Measurements from ENCODE around the gene NAPA. TPM values are rescaled to one million over a fixed set of nuclear protein-coding genes. Genes with fewer than 3 reads are reported as not detected.

The NAPA gene
- total RNA-seq, 4 donors from 2014 or later, result 94.8 to 138 (median 114) TPM

DNA sequence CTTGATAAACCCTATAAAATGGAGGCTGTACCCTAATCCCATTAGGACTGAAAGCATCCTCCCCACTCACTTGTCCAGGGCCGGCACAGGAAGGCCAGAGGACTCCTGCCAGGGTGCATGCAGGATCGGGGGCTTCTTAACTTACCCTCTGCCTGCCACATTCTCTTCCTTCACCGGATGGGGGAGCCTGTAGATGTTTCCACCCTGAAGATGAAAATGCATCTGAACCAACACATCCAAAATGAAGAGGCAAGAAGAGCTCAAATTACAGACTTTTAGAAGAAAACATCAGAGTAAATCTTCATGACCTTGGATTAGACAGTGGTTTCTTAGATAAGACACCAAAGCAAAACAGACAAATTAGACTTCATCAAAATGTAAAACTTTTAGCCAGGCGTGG is 25.9 kb upstream of the NAPA start:
- peaks cover 15% of the 10 kb centered on the region for H3K27me3 ChIP-seq
- no peak overlapping the region for H3K4me3 ChIP-seq
- WGBS, 2 donors (ENCODE audit: low coverage in 1 of 2), result 60 to 63% methylated on average over 1 to 4 of the region's 4 CpGs
- TF ChIP-seq CTCF (IDR thresholded peaks at IDR 0.05) (peak in 1 of 5 experiments; percentile 4), POLR2A (IDR thresholded peaks at IDR 0.05) (no peak)
- DNase-seq, result no peak
- intact Hi-C loops (cut with DNase I; ENCODE audit: low total_unique reads) (loop anchor here (10.0 kb wide), 1 partner anchor 54 kb away; no protein-coding TSS in a partner anchor), in situ Hi-C loops (cut with MboI; ENCODE audit: low pct_ligation_motif_present in 1 of 4, low pct_unique_long_range_greater_than_20kb in 1 of 4, low sequenced_read_pairs in 3 of 4) (no loop called here)
- H3K27ac ChIP-seq, result peak overlapping the region; percentile 55 to 79 (median 73)
- H3K4me1 ChIP-seq, result peaks cover 0 to 14% (median 2%) of the 10 kb centered on the region in 4 donors
- H3K9me3 ChIP-seq, result no peaks in the 10 kb centered on the region
- no peaks in the 10 kb centered on the region for H3K36me3 ChIP-seq

DNA sequence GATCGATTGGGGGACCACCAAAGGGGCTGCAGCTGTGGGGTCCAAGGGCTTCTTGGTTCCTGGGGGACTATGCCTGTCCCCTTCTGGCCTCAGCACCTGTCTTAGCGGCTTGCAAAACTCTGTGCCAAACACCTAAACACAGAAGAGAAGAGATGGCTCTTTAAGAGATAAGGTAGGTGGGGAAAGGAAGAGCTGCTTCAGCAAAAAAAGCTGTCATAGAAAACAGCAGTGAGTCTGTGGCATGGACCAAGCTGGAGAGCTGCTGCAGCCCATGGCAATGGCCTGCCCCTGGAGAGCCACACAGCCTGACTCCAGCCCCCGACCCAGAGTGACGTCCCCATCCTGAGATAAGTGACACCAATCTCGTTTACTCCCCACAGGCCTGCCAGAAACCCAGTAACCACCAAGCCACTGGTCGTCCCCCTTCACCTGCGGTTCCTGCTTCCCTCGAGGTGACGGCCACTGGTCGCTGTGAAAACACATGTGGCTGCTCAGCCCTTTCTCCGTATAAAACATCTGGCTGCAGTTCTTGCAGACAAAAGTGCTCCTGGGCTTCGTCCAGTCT is 25.0 kb upstream of the NAPA start:
- peaks cover 6% of the 10 kb centered on the region for H3K27me3 ChIP-seq
- no peaks in the 10 kb centered on the region for H3K36me3 ChIP-seq
- no peak for DNase-seq
- peaks cover 0 to 14% (median 2%) of the 10 kb centered on the region in 4 donors for H3K4me1 ChIP-seq
- TF ChIP-seq POLR2AphosphoS5 (IDR thresholded peaks at IDR 0.05) (no peak), POLR2A (IDR thresholded peaks at IDR 0.05) (no peak), CTCF (IDR thresholded peaks at IDR 0.05) (no peak), EP300 (IDR thresholded peaks at IDR 0.05; ENCODE audit: low read depth) (no peak)
- H3K9me3 ChIP-seq, result no peaks in the 10 kb centered on the region
- no peak overlapping the region for H3K4me3 ChIP-seq
- H3K27ac ChIP-seq, result peak overlapping the region; percentile 55 to 79 (median 73)
- intact Hi-C loops (cut with DNase I; ENCODE audit: low total_unique reads), result loop anchor here (10.0 kb wide), 1 partner anchor 55 kb away; no protein-coding TSS in a partner anchor
- in situ Hi-C loops (cut with MboI; ENCODE audit: low pct_ligation_motif_present in 1 of 4, low pct_unique_long_range_greater_than_20kb in 1 of 4, low sequenced_read_pairs in 3 of 4), result no loop called here
- WGBS, 2 donors (ENCODE audit: low coverage in 1 of 2), result 64% methylated on average over 12 of the region's 12 CpGs; no CpG with 5 or more reads in 1 of the 2 donors

GRCh38 chr19:47538812-47539211 is 23.9 kb upstream of the NAPA start:
- TF ChIP-seq EP300 (IDR thresholded peaks at IDR 0.05; ENCODE audit: low read depth), result no peak
- TF ChIP-seq CTCF (IDR thresholded peaks at IDR 0.05), result no peak
- no peak for TF ChIP-seq POLR2A (IDR thresholded peaks at IDR 0.05)
- TF ChIP-seq POLR2AphosphoS5 (IDR thresholded peaks at IDR 0.05), result no peak
- WGBS, 2 donors (ENCODE audit: low coverage in 1 of 2), result 81% methylated on average over 5 of the region's 5 CpGs; no CpG with 5 or more reads in 1 of the 2 donors
- no peaks in the 10 kb centered on the region for H3K27me3 ChIP-seq
- no peak overlapping the region for H3K4me3 ChIP-seq
- no peak for DNase-seq
- intact Hi-C loops (cut with DNase I; ENCODE audit: low total_unique reads) (no loop called here), in situ Hi-C loops (cut with MboI; ENCODE audit: low pct_ligation_motif_present in 1 of 4, low pct_unique_long_range_greater_than_20kb in 1 of 4, low sequenced_read_pairs in 3 of 4) (no loop called here)
- peaks cover 0 to 14% (median 2%) of the 10 kb centered on the region in 4 donors for H3K4me1 ChIP-seq
- H3K27ac ChIP-seq, result no peak overlapping the region
- H3K36me3 ChIP-seq, result no peaks in the 10 kb centered on the region
- H3K9me3 ChIP-seq, result no peaks in the 10 kb centered on the region

DNA sequence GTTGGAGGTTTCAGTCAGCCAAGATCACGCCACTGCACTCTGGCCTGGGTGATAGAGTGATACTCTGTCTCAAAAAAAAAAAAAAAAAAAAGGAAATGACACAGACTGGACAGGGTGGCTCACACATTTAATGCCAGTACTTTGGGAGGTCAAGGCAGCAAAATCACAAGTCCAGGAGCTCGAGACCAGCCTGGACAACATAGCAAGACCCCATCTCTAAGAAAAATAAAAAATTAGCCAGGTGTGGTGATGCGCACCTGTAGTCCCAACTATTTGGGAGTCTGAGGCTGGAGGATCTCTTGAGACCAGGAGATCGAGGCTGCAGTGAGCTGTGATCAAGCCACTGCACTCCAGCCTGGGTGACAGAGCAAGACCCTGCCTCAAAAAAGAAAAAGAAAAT is 22.6 kb upstream of the NAPA start:
- Histone ChIP-seq H3K4me3 (no peak overlapping the region), H3K27ac (no peak overlapping the region), H3K36me3 (no peaks in the 10 kb centered on the region), H3K27me3 (no peaks in the 10 kb centered on the region), H3K9me3 (no peaks in the 10 kb centered on the region), H3K4me1 (peaks cover 0 to 13% (median 2%) of the 10 kb centered on the region in 4 donors)
- intact Hi-C loops (cut with DNase I; ENCODE audit: low total_unique reads) (no loop called here), in situ Hi-C loops (cut with MboI; ENCODE audit: low pct_ligation_motif_present in 1 of 4, low pct_unique_long_range_greater_than_20kb in 1 of 4, low sequenced_read_pairs in 3 of 4) (no loop called here)
- WGBS, 2 donors (ENCODE audit: low coverage in 1 of 2), result 83 to 86% methylated on average over 1 to 4 of the region's 4 CpGs
- no peak for DNase-seq
- TF ChIP-seq CTCF (IDR thresholded peaks at IDR 0.05) (no peak), POLR2AphosphoS5 (IDR thresholded peaks at IDR 0.05) (no peak), EP300 (IDR thresholded peaks at IDR 0.05; ENCODE audit: low read depth) (no peak), POLR2A (IDR thresholded peaks at IDR 0.05) (no peak)
